B cell (primary cell): Measurements from ENCODE around the gene KCNT2. TPM values are rescaled to one million over a fixed set of nuclear protein-coding genes. Genes with fewer than 3 reads are reported as not detected.

ENCODE experiments used
- ATAC-seq: fragments of 200-7000 bp; cut with Tn5 transposase; one replicate; pipeline ENCODE4 v1.10.0; 2021; ENCODE audit warnings: low read depth, mild to moderate bottlenecking, moderate number of reproducible peaks, moderate library complexity
- CTCF ChIA-PET: fragments of 350-600 bp; sonication (Branson Sonifier 250); formaldehyde crosslinking; loops from one replicate; lab custom pipeline; 2021; ENCODE audit warnings: antibody characterized with exemption, inconsistent platforms; lab: Charles Lee
- POLR2A ChIA-PET: fragments of 350-600 bp; sonication (Branson Sonifier 250); formaldehyde crosslinking; loops from one replicate; lab custom pipeline; 2021; ENCODE audit warnings: antibody characterized with exemption; lab: Charles Lee
- DNase-seq: peaks from one replicate; pipeline ENCODE4 v3.0.0; 2013
- H2AFZ ChIP-seq: 2 replicates; pipeline ENCODE4 v1.6.1; 2012; ENCODE audit warnings: mild to moderate bottlenecking, low read depth, low read length; ENCODE audit not compliant: insufficient read depth, poor library complexity, severe bottlenecking
- H3K27ac ChIP-seq, 2 donors: 1 replicate in 1 of 2; 2 replicates in 1 of 2; pipeline ENCODE4 v1.5.1; 2012 to 2013; ENCODE audit warnings: low read length in 2 of 2, mild to moderate bottlenecking in 2 of 2, moderate library complexity in 1 of 2
- H3K27me3 ChIP-seq, 4 experiments: fragments of 200-600 bp in 1 of 4; sonication (generic) in 1 of 4; replicated peaks in 1 of 4; 1 replicate in 2 of 4; 2 replicates in 2 of 4; pipeline versions ENCODE4 v1.6.1 to v1.7.0; 2013 to 2016; ENCODE audit warnings: low read length in 3 of 4, mild to moderate bottlenecking in 2 of 4, mixed read lengths in 1 of 4, moderate library complexity in 1 of 4; ENCODE audit not compliant: insufficient read depth in 4 of 4, control insufficient read depth in 3 of 4; ENCODE audit errors: control extremely low read depth in 1 of 4
- H3K36me3 ChIP-seq, 2 experiments: replicated peaks in 1 of 2; 1 replicate in 1 of 2; 2 replicates in 1 of 2; pipeline versions ENCODE4 v1.6.1 to v1.7.1; 2013; ENCODE audit warnings: low read length in 1 of 2; ENCODE audit not compliant: insufficient read depth in 2 of 2, control insufficient read depth in 1 of 2; ENCODE audit errors: control extremely low read depth in 1 of 2, extremely low read depth in 1 of 2
- H3K4me1 ChIP-seq, 2 donors: fragments of 200-600 bp in 1 of 2; sonication (generic) in 1 of 2; 1 replicate in 1 of 2; 2 replicates in 1 of 2; pipeline versions ENCODE4 v1.5.1 to v1.6.1; 2013 to 2017; ENCODE audit warnings: low read length in 2 of 2; ENCODE audit not compliant: control insufficient read depth in 2 of 2, insufficient read depth in 2 of 2
- H3K4me2 ChIP-seq: replicated peaks from 2 replicates; pipeline ENCODE3; 2012; ENCODE audit warnings: mild to moderate bottlenecking, low read depth, low read length; ENCODE audit not compliant: poor library complexity, severe bottlenecking
- H3K4me3 ChIP-seq, 5 experiments: fragments of 200-600 bp in 1 of 5; sonication (generic) in 1 of 5; 1 replicate in 3 of 5; 2 replicates in 2 of 5; pipeline versions ENCODE4 v1.5.1 to v1.7.0; 2011 to 2016; ENCODE audit warnings: low read length in 4 of 5, mild to moderate bottlenecking in 4 of 5, low read depth in 2 of 5, control low read depth in 1 of 5, moderate library complexity in 1 of 5; ENCODE audit not compliant: insufficient read depth in 1 of 5; ENCODE audit errors: control extremely low read depth in 1 of 5, extremely low read depth in 1 of 5
- H3K79me2 ChIP-seq: fragments of 200-600 bp; sonication (generic); one replicate; pipeline ENCODE4 v1.6.0; 2016; ENCODE audit warnings: low read length; ENCODE audit not compliant: control insufficient read depth, insufficient read depth
- H3K9ac ChIP-seq: fragments of 200-600 bp; sonication (generic); 2 replicates; pipeline ENCODE4 v1.6.1; 2017; ENCODE audit warnings: mild to moderate bottlenecking, low read length, moderate library complexity
- H3K9me3 ChIP-seq, 3 donors: one replicate each; pipeline versions ENCODE4 v1.6.1 to v1.7.1; 2013; ENCODE audit warnings: low read length in 2 of 3; ENCODE audit not compliant: control insufficient read depth in 2 of 3, insufficient read depth in 1 of 3; ENCODE audit errors: control extremely low read depth in 1 of 3
- H4K20me1 ChIP-seq: 2 replicates; pipeline ENCODE4 v1.6.0; 2012; ENCODE audit warnings: mild to moderate bottlenecking, low read length; ENCODE audit not compliant: insufficient read depth, control insufficient read depth, poor library complexity, severe bottlenecking
- H3K27ac Mint-ChIP-seq: one replicate; pipeline ENCODE4 v1.8.0; 2021; ENCODE audit warnings: mixed read lengths
- H3K27me3 Mint-ChIP-seq: one replicate; pipeline ENCODE4 v1.8.0; 2021; ENCODE audit warnings: mixed read lengths
- H3K4me1 Mint-ChIP-seq: one replicate; pipeline ENCODE4 v1.8.0; 2021; ENCODE audit warnings: mixed read lengths
- H3K4me3 Mint-ChIP-seq: one replicate; pipeline ENCODE4 v1.8.0; 2021; ENCODE audit warnings: mixed read lengths
- H3K9me3 Mint-ChIP-seq: one replicate; pipeline ENCODE4 v1.8.0; 2022; ENCODE audit warnings: mixed read lengths; ENCODE audit not compliant: insufficient read depth
- EZH2 ChIP-seq: IDR thresholded peaks from 2 replicates; pipeline ENCODE4 v1.6.1; 2012; ENCODE audit warnings: borderline replicate concordance, low read depth, mild to moderate bottlenecking, moderate library complexity, low read length; ENCODE audit not compliant: insufficient read depth, poor library complexity, severe bottlenecking
- WGBS: methylation state at CpG from one replicate; pipeline ENCODE4 v1.1.5; 2013; ENCODE audit warnings: missing lambda C conversion rate; ENCODE audit not compliant: insufficient coverage; 5-methylcytosine and 5-hydroxymethylcytosine counted together
- intact Hi-C: fragments of 100-400 bp; cut with micrococcal nuclease; formaldehyde crosslinking; loops from one replicate; pipeline ENCODE4 v1.10.0; 2022
- polyA plus RNA-seq: library from polyadenylated mRNA; depleted of rRNA; stranded (reverse); fragments of >200 nt; gene quantifications from 2 replicates; pipeline ENCODE4 v1.2.3, GENCODE V29; 2012
- total RNA-seq, 2 donors: library from RNA; stranded (reverse); fragments of 120-200 nt in 1 of 2; gene quantifications; 1 replicate in 1 of 2; 2 replicates in 1 of 2; pipeline versions ENCODE4 v1.2.3 to v1.2.4, GENCODE V29; 2013 to 2022
- TF ChIP-seq, protein P1 (sequence below): fragments of 200-600 bp; IDR thresholded peaks from one replicate; pipeline ENCODE4 v1.8.0; 2022; ENCODE audit warnings: antibody characterized with exemption, mild to moderate bottlenecking

Gene KCNT2
- total and polyA plus RNA-seq, 2 donors (not counting 1 experiment from before 2014, with no cell fraction given), result not detected

GRCh38 chr1:196412326-196412725 lies 195.9 kb downstream of the KCNT2 start:
- Histone ChIP-seq H3K4me2 (no peak overlapping the region), H3K79me2 (no peaks in the 10 kb centered on the region), H3K4me1 (no peaks in the 10 kb centered on the region), H3K36me3 (no peaks in the 10 kb centered on the region), H3K27ac (no peak overlapping the region), H3K27me3 (no peaks in the 10 kb centered on the region), H4K20me1 (no peaks in the 10 kb centered on the region), H3K9me3 (no peaks in the 10 kb centered on the region), H3K9ac (no peak overlapping the region), H2AFZ (no peak overlapping the region), H3K4me3 (no peak overlapping the region)
- Mint-ChIP-seq H3K4me1 (no peaks in the 10 kb centered on the region), H3K4me3 (no peak overlapping the region), H3K27me3 (no peaks in the 10 kb centered on the region), H3K27ac (no peak overlapping the region), H3K9me3 (peaks cover 3% of the 10 kb centered on the region)
- WGBS, result no CpG with 5 or more reads among the region's 2 CpGs
- intact Hi-C loops, result no loop called here
- TF ChIP-seq, protein P1, sequence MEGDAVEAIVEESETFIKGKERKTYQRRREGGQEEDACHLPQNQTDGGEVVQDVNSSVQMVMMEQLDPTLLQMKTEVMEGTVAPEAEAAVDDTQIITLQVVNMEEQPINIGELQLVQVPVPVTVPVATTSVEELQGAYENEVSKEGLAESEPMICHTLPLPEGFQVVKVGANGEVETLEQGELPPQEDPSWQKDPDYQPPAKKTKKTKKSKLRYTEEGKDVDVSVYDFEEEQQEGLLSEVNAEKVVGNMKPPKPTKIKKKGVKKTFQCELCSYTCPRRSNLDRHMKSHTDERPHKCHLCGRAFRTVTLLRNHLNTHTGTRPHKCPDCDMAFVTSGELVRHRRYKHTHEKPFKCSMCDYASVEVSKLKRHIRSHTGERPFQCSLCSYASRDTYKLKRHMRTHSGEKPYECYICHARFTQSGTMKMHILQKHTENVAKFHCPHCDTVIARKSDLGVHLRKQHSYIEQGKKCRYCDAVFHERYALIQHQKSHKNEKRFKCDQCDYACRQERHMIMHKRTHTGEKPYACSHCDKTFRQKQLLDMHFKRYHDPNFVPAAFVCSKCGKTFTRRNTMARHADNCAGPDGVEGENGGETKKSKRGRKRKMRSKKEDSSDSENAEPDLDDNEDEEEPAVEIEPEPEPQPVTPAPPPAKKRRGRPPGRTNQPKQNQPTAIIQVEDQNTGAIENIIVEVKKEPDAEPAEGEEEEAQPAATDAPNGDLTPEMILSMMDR, result no peak
- no peak for TF ChIP-seq EZH2
- no peak for DNase-seq
- POLR2A ChIA-PET, result no interaction called here
- CTCF ChIA-PET, result no interaction called here
- no peak for ATAC-seq

DNA sequence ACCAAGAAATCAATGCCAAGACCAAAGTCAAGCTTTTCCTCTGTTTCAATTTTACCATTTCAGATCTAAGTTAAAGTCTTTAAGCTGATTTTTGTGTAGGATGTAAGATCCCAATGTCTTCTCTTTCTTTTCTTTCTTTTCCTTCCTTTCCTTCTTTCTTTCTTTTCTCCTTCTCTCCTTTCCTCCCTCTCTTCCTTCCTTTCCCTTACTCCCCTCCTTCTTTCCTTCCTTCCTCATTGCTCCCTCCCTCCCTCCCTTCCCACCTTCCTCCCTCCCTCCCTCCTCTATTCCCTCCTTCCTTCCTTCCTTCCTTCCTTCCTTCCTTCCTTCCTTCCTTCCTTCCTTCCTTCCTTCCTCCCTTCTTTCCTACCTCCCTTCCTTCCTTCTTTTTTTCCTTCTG lies 197.5 kb downstream of the KCNT2 start:
- Histone ChIP-seq H2AFZ (no peak overlapping the region), H3K79me2 (no peaks in the 10 kb centered on the region), H3K4me2 (no peak overlapping the region), H3K9me3 (no peaks in the 10 kb centered on the region), H3K4me3 (no peak overlapping the region), H3K36me3 (no peaks in the 10 kb centered on the region), H4K20me1 (no peaks in the 10 kb centered on the region), H3K4me1 (no peaks in the 10 kb centered on the region), H3K27ac (no peak overlapping the region), H3K9ac (no peak overlapping the region), H3K27me3 (no peaks in the 10 kb centered on the region)
- no peak for DNase-seq
- TF ChIP-seq EZH2, result no peak
- TF ChIP-seq, protein P1, result no peak
- no peak overlapping the region for H3K27ac Mint-ChIP-seq
- no peak overlapping the region for H3K4me3 Mint-ChIP-seq
- no peaks in the 10 kb centered on the region for H3K27me3 Mint-ChIP-seq
- CTCF ChIA-PET, result no interaction called here
- ATAC-seq, result no peak
- peaks cover 2% of the 10 kb centered on the region for H3K9me3 Mint-ChIP-seq
- H3K4me1 Mint-ChIP-seq, result no peaks in the 10 kb centered on the region
- intact Hi-C loops, result no loop called here
- POLR2A ChIA-PET, result interaction anchor here (0.7 kb wide), 1 partner anchor 64 kb away, joined by 5 read pairs; no protein-coding TSS in a partner anchor
